ENCODE results near the gene FAM151A. TPM values are rescaled to one million over a fixed set of nuclear protein-coding genes. Genes with fewer than 3 reads are reported as not detected.

The FAM151A gene
- polyA plus RNA-seq, 3 donors, result not detected

DNA sequence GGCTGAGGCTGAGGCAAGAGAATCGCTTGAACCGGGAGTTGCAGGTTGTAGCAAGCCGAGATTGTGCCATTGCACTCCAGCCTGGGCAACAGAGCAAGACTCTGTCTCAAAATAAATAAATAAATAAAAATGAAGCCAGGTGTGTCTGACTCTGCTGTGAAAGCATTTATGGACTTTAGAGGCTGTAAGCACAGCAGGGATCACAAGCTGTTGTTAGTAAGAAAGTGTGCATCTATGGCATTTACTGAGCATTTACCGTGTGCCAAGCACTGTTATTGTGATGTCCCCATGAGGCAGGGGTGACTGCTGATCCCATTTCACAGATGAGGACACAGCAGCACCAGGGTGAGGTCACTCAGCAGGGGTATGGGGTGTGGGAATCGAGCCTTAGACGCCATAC is 20.1 kb downstream of the FAM151A start:
- Mint-ChIP-seq H3K27ac (no peak overlapping the region), H3K4me3 (no peak overlapping the region), H3K27me3 (ENCODE audit: low read depth in 3 of 3) (no peaks in the 10 kb centered on the region), H3K9me3 (no peaks in the 10 kb centered on the region), H3K36me3 (peaks cover 10 to 27% of the 10 kb centered on the region in 2 donors), H3K4me1 (peaks cover 2% of the 10 kb centered on the region)
- Histone ChIP-seq H4K20me1 (ENCODE audit: insufficient read depth, low read length) (no peaks in the 10 kb centered on the region), H3K79me2 (ENCODE audit: insufficient read depth, low read length) (no peaks in the 10 kb centered on the region), H3K27ac (ENCODE audit: low read depth in 1 of 2, low read length in 2 of 2) (no peak overlapping the region), H3K9ac (ENCODE audit: insufficient read depth, low read length, poor library complexity, severe bottlenecking) (no peak overlapping the region), H2AFZ (ENCODE audit: insufficient read depth, low read depth, low read length, poor library complexity, severe bottlenecking) (no peak overlapping the region), H3K4me3 (replicated peaks in 1 of 3; ENCODE audit: low read depth in 2 of 3, low read length in 3 of 3) (no peak overlapping the region), H3K27me3 (ENCODE audit: control insufficient read depth in 2 of 2, insufficient read depth in 2 of 2, low read length in 2 of 2) (no peaks in the 10 kb centered on the region), H3K4me1 (ENCODE audit: control insufficient read depth in 1 of 2, insufficient read depth in 2 of 2, low read length in 2 of 2) (no peaks in the 10 kb centered on the region), H3K36me3 (replicated peaks in 1 of 2; ENCODE audit: control insufficient read depth in 1 of 2, insufficient read depth in 2 of 2, low read length in 2 of 2) (peaks cover 0 to 2% of the 10 kb centered on the region in 2 donors), H3K4me2 (replicated peaks; ENCODE audit: extremely low read depth, low read length, poor library complexity, severe bottlenecking) (no peak overlapping the region), H3K9me3 (replicated peaks in 1 of 2; ENCODE audit: control insufficient read depth in 1 of 2, insufficient read depth in 1 of 2, low read length in 2 of 2) (no peaks in the 10 kb centered on the region)
- 100% methylated on average over 1 of the region's 6 CpGs for WGBS (ENCODE audit: insufficient coverage)
- intact Hi-C loops (cut with micrococcal nuclease), result no loop called here
- TF ChIP-seq CTCF (IDR thresholded peaks at IDR 0.05), result no peak
- DNase-seq, result no peak

DNA sequence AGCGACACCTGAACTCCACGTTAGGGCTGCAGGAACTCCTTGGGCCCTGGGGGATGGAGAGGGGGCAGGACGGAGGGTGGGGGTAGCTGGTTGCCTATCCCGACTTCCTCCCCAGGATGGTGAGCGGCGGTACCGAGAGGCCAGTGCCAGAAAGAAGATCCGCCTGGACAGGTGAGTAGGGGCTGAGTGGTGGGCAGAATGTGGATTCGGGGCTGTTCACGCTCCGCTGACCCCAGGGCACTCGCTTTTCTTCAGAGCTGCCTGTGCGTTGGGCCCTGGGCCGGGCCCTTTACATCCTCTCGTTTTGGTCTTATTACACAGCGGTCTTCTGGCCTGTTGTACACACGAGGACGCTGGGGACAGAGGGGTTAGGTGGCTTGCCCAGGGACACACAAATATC is 20.8 kb downstream of the FAM151A start:
- no peak overlapping the region for H2AFZ ChIP-seq (ENCODE audit: insufficient read depth, low read depth, low read length, poor library complexity, severe bottlenecking)
- H3K9me3 ChIP-seq (replicated peaks in 1 of 2; ENCODE audit: control insufficient read depth in 1 of 2, insufficient read depth in 1 of 2, low read length in 2 of 2), result no peaks in the 10 kb centered on the region
- Mint-ChIP-seq H3K27ac (peak overlapping the region in 1 of 7 donors; percentile 30), H3K4me1 (peaks cover 2% of the 10 kb centered on the region), H3K4me3 (no peak overlapping the region), H3K36me3 (peaks cover 11 to 23% of the 10 kb centered on the region in 2 donors), H3K9me3 (no peaks in the 10 kb centered on the region), H3K27me3 (ENCODE audit: low read depth in 3 of 3) (no peaks in the 10 kb centered on the region)
- H3K4me2 ChIP-seq (replicated peaks; ENCODE audit: extremely low read depth, low read length, poor library complexity, severe bottlenecking), result no peak overlapping the region
- no peak for DNase-seq
- H3K4me3 ChIP-seq (replicated peaks in 1 of 3; ENCODE audit: low read depth in 2 of 3, low read length in 3 of 3), result no peak overlapping the region
- no peaks in the 10 kb centered on the region for H4K20me1 ChIP-seq (ENCODE audit: insufficient read depth, low read length)
- H3K79me2 ChIP-seq (ENCODE audit: insufficient read depth, low read length), result no peaks in the 10 kb centered on the region
- no peaks in the 10 kb centered on the region for H3K27me3 ChIP-seq (ENCODE audit: control insufficient read depth in 2 of 2, insufficient read depth in 2 of 2, low read length in 2 of 2)
- no peak overlapping the region for H3K9ac ChIP-seq (ENCODE audit: insufficient read depth, low read length, poor library complexity, severe bottlenecking)
- peaks cover 0 to 2% of the 10 kb centered on the region in 2 donors for H3K36me3 ChIP-seq (replicated peaks in 1 of 2; ENCODE audit: control insufficient read depth in 1 of 2, insufficient read depth in 2 of 2, low read length in 2 of 2)
- TF ChIP-seq CTCF (IDR thresholded peaks at IDR 0.05), result no peak
- no peak overlapping the region for H3K27ac ChIP-seq (ENCODE audit: low read depth in 1 of 2, low read length in 2 of 2)
- 95% methylated on average over 17 of the region's 18 CpGs for WGBS (ENCODE audit: insufficient coverage)
- intact Hi-C loops (cut with micrococcal nuclease), result no loop called here
- H3K4me1 ChIP-seq (ENCODE audit: control insufficient read depth in 1 of 2, insufficient read depth in 2 of 2, low read length in 2 of 2), result no peaks in the 10 kb centered on the region
